Activated CD4-positive, alpha-beta T cell treated with anti-CD3 and anti-CD28 coated beads for 36 hours (primary cell): ENCODE measurements around the gene MYNN. TPM values are rescaled to one million over a fixed set of nuclear protein-coding genes. Genes with fewer than 3 reads are reported as not detected.

Source experiments
- ATAC-seq: fragments of 200-7000 bp; cut with Tn5 transposase; one replicate; pipeline ENCODE4 v1.10.0; 2021; ENCODE audit warnings: mild to moderate bottlenecking, moderate library complexity
- CTCF ChIA-PET: fragments of 350-600 bp; sonication (Branson Sonifier 250); formaldehyde crosslinking; loops from one replicate; lab custom pipeline; 2021; ENCODE audit warnings: antibody characterized with exemption; lab: Charles Lee
- POLR2A ChIA-PET: fragments of 350-600 bp; sonication (Branson Sonifier 250); formaldehyde crosslinking; loops from one replicate; lab custom pipeline; 2021; ENCODE audit warnings: antibody characterized with exemption, inconsistent platforms; lab: Charles Lee
- DNase-seq: peaks from one replicate; pipeline ENCODE4 v3.0.0-alpha.2; 2020
- H3K27ac Mint-ChIP-seq: one replicate; pipeline ENCODE4 v1.8.0; 2021; ENCODE audit warnings: mixed read lengths
- H3K27me3 Mint-ChIP-seq: one replicate; pipeline ENCODE4 v1.8.0; 2021; ENCODE audit warnings: mixed read lengths
- H3K36me3 Mint-ChIP-seq: one replicate; pipeline ENCODE4 v1.8.0; 2021; ENCODE audit warnings: low read depth, mixed read lengths
- H3K4me1 Mint-ChIP-seq: one replicate; pipeline ENCODE4 v1.8.0; 2021; ENCODE audit warnings: mixed read lengths
- H3K4me3 Mint-ChIP-seq: one replicate; pipeline ENCODE4 v1.8.0; 2021; ENCODE audit warnings: mild to moderate bottlenecking, moderate library complexity, mixed read lengths
- H3K9me3 Mint-ChIP-seq: one replicate; pipeline ENCODE4 v1.8.0; 2021; ENCODE audit warnings: low read depth, mixed read lengths
- intact Hi-C, 2 experiments: fragments of 100-400 bp; cut with DNase I in 1 of 2; cut with micrococcal nuclease in 1 of 2; formaldehyde crosslinking; loops; one replicate each; pipeline versions ENCODE4 v1.14.2 to v1.15.1; 2022 to 2024; cut with DNase I, micrococcal nuclease
- total RNA-seq, 2 experiments: library from RNA; stranded (reverse); gene quantifications; one replicate each; pipeline ENCODE4 v1.2.3, GENCODE V29; 2021

MYNN gene
- total RNA-seq, 2 experiments from 2014 or later, result 13.6 to 14.2 TPM

GRCh38 chr3:169774186-169774585 is 990 bp downstream of the MYNN start:
- POLR2A ChIA-PET, result interaction anchor here (0.6 to 0.9 kb wide), 3 partner anchors 10 to 361 kb away, joined by 3 to 6 read pairs (median 4); no protein-coding TSS in a partner anchor

DNA sequence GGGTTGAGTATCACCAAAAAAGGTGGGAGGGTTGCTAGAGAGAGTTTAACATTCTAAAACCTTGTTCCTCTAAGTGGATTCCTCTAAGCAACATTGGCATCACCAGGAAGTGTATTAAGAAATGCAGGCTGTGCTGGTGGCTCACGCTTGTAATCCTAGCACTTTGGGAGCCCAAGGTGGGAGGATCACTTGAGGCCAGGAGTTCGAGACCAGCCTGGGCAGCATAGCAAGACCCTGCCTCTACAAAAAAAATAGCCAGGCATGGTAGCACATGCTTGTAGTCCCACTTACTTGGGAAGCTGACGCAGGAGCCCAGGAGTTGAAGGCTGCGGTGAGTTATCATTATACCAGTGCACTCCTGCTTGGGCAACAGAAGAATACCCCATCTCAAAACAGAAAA is 4.6 kb downstream of the MYNN start:
- Mint-ChIP-seq H3K4me1 (peaks cover 66% of the 10 kb centered on the region), H3K4me3 (no peak overlapping the region), H3K27ac (peak overlapping the region; percentile 13), H3K9me3 (no peaks in the 10 kb centered on the region), H3K36me3 (peaks cover 65% of the 10 kb centered on the region), H3K27me3 (no peaks in the 10 kb centered on the region)
- CTCF ChIA-PET, result no interaction called here
- DNase-seq (no peak), ATAC-seq (no peak)
- POLR2A ChIA-PET, result no interaction called here
- intact Hi-C loops, result loop anchor here in 1 of 2 experiments (10.0 kb wide), 1 partner anchor 577 kb away; the partner anchor contains the start of gene SKIL

More at GRCh38 chr3:169774186-169774585, 990 bp downstream of the MYNN start:
- DNase-seq (no peak), ATAC-seq (no peak)
- H3K36me3 Mint-ChIP-seq, result peaks cover 42% of the 10 kb centered on the region
- peak overlapping the region; percentile 99 for H3K4me3 Mint-ChIP-seq
- intact Hi-C loops, result loop anchor here in 1 of 2 experiments (10.0 kb wide), 1 partner anchor 581 kb away; the partner anchor contains the start of gene SKIL
- H3K27me3 Mint-ChIP-seq, result no peaks in the 10 kb centered on the region
- H3K4me1 Mint-ChIP-seq, result peaks cover 51% of the 10 kb centered on the region
- CTCF ChIA-PET, result interaction anchor here (0.7 to 2.4 kb wide), 2 partner anchors 8 to 40 kb away, joined by 3 to 8 read pairs; no protein-coding TSS in a partner anchor
- peak overlapping the region; percentile 100 for H3K27ac Mint-ChIP-seq
- no peaks in the 10 kb centered on the region for H3K9me3 Mint-ChIP-seq

- no peak overlapping the region for H3K4me3 Mint-ChIP-seq
- POLR2A ChIA-PET, result no interaction called here
- peak; percentile 39 for ATAC-seq
- H3K9me3 Mint-ChIP-seq, result no peaks in the 10 kb centered on the region
- peak overlapping the region; percentile 35 for H3K27ac Mint-ChIP-seq
- no peaks in the 10 kb centered on the region for H3K27me3 Mint-ChIP-seq
- CTCF ChIA-PET, result no interaction called here
- H3K4me1 Mint-ChIP-seq, result peaks cover 44% of the 10 kb centered on the region
- no peak for DNase-seq
- intact Hi-C loops, result no loop called here
- H3K36me3 Mint-ChIP-seq, result peaks cover 58% of the 10 kb centered on the region
Measured at GRCh38 chr3:169780742-169781141, 7.5 kb downstream of the MYNN start.

- H3K4me3 Mint-ChIP-seq, result no peak overlapping the region
- ChIA-PET CTCF (no interaction called here), POLR2A (no interaction called here)
- ATAC-seq, result no peak
- H3K9me3 Mint-ChIP-seq, result no peaks in the 10 kb centered on the region
- no peaks in the 10 kb centered on the region for H3K27me3 Mint-ChIP-seq
- DNase-seq, result no peak
- H3K4me1 Mint-ChIP-seq, result peaks cover 44% of the 10 kb centered on the region
- H3K27ac Mint-ChIP-seq, result peak overlapping the region; percentile 35
- intact Hi-C loops, result no loop called here
- H3K36me3 Mint-ChIP-seq, result peaks cover 59% of the 10 kb centered on the region
Measured at GRCh38 chr3:169781209-169781855, 8.1 kb downstream of the MYNN start.

DNA sequence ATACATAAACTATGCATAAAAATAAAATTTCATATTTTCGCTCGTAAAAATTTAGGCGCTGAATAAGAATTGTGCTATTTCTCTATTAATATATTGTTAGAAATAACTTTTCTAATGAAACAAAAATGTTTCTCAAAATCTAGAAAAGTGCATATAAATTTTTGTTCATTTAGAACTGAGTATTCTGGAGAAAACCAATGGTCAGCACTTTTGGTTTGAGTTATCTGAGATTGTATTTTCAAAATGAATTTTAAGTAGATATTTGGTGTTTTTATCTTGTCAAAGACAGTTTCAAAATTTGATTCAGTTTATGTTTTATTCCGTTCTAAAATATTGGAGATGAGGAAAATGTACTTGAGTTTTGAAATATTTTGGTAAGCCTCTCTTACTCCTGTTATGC is 13.9 kb downstream of the MYNN start:
- peaks cover 35% of the 10 kb centered on the region for H3K36me3 Mint-ChIP-seq

GRCh38 chr3:169787791-169788190 is 14.6 kb downstream of the MYNN start:
- DNase-seq (no peak), ATAC-seq (no peak)
- Mint-ChIP-seq H3K4me3 (no peak overlapping the region), H3K4me1 (peaks cover 11% of the 10 kb centered on the region), H3K36me3 (peaks cover 38% of the 10 kb centered on the region), H3K27me3 (no peaks in the 10 kb centered on the region), H3K27ac (no peak overlapping the region), H3K9me3 (no peaks in the 10 kb centered on the region)
- CTCF ChIA-PET, result no interaction called here
- POLR2A ChIA-PET, result no interaction called here
- intact Hi-C loops, result no loop called here

More for the DNA sequence above, 13.9 kb downstream of the MYNN start:
- ATAC-seq, result no peak
- no peak for DNase-seq
- CTCF ChIA-PET, result no interaction called here
- Mint-ChIP-seq H3K27me3 (no peaks in the 10 kb centered on the region), H3K27ac (no peak overlapping the region), H3K9me3 (no peaks in the 10 kb centered on the region), H3K4me1 (peaks cover 11% of the 10 kb centered on the region), H3K4me3 (no peak overlapping the region)
- POLR2A ChIA-PET, result no interaction called here
- intact Hi-C loops, result no loop called here

- ChIA-PET CTCF (no interaction called here), POLR2A (interaction anchor here (0.5 kb wide), 1 partner anchor 16 kb away, joined by 3 read pairs; no protein-coding TSS in a partner anchor)
- Mint-ChIP-seq H3K4me3 (no peak overlapping the region), H3K27me3 (no peaks in the 10 kb centered on the region), H3K27ac (no peak overlapping the region), H3K4me1 (peaks cover 11% of the 10 kb centered on the region), H3K9me3 (no peaks in the 10 kb centered on the region), H3K36me3 (peaks cover 35% of the 10 kb centered on the region)
- intact Hi-C loops, result no loop called here
- ATAC-seq (no peak), DNase-seq (no peak)
Measured at GRCh38 chr3:169790219-169790618, 17.0 kb downstream of the MYNN start.

GRCh38 chr3:169790687-169791429 is 17.7 kb downstream of the MYNN start:
- intact Hi-C loops, result no loop called here
- Mint-ChIP-seq H3K4me1 (peaks cover 10% of the 10 kb centered on the region), H3K27me3 (no peaks in the 10 kb centered on the region), H3K27ac (no peak overlapping the region), H3K4me3 (no peak overlapping the region), H3K36me3 (peaks cover 31% of the 10 kb centered on the region), H3K9me3 (no peaks in the 10 kb centered on the region)
- DNase-seq, result no peak
- ChIA-PET CTCF (interaction anchor here (0.7 kb wide), 1 partner anchor 201 kb away, joined by 3 read pairs; no protein-coding TSS in a partner anchor), POLR2A (interaction anchor here (0.5 kb wide), 1 partner anchor 15 kb away, joined by 3 read pairs; no protein-coding TSS in a partner anchor)
- ATAC-seq, result no peak

DNA sequence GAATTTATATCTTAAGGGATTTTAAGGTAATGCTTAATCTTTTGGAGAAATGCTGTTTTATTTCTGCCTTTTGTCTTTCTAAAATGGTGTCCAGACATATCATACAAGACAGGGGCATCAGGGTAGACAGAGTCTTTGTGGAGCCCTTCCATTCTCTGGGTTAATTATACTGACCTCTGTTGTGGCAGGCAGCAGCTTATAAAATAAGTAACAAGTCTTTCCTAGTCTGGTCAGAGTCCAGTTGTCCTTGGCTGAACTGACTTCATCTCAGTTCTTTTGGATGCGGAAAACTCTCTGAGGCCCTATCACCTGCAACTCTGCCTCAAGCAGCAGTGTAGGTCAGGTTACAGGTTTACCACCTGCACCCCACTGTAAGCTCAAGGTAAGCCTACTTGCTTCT is 19.2 kb downstream of the MYNN start:
- H3K9me3 Mint-ChIP-seq, result no peaks in the 10 kb centered on the region
- ATAC-seq, result no peak
- H3K4me3 Mint-ChIP-seq, result no peak overlapping the region
- POLR2A ChIA-PET, result no interaction called here
- CTCF ChIA-PET, result no interaction called here
- no peak overlapping the region for H3K27ac Mint-ChIP-seq
- peaks cover 21% of the 10 kb centered on the region for H3K36me3 Mint-ChIP-seq
- intact Hi-C loops, result no loop called here
- no peak for DNase-seq
- peaks cover 5% of the 10 kb centered on the region for H3K4me1 Mint-ChIP-seq
- no peaks in the 10 kb centered on the region for H3K27me3 Mint-ChIP-seq

GRCh38 chr3:169804681-169805080 is 31.5 kb downstream of the MYNN start:
- no peak for ATAC-seq
- H3K4me1 Mint-ChIP-seq, result no peaks in the 10 kb centered on the region
- POLR2A ChIA-PET, result no interaction called here

DNA sequence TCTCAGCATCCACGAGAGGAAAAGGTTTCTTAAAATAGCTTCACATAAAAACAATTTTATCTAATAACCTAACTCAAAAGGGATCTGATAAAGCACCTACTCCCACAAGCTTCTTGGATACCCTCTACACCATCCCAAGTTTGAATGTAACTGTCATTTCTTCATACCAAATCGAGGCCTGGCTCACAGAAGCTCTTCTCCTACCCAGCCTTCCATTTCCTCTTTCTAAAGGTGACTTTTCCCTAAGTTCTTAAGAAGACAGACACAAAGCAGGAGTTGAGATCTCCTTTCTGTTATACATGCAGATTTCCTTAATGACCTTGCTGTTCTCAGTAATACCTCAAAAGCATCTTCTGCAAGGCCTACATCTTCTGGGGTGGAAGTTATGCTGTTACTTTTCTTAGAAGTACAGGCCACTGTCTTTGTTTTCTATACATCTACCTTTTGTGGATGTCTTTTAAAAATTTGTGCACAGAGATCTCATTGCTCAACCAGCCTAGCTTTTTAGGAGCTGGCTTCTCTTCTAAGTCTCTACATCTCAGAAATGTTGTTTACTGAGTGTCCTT is 36.1 kb downstream of the MYNN start:
- no peak for DNase-seq
- ChIA-PET CTCF (interaction anchor here (0.7 kb wide), 1 partner anchor 14 kb away, joined by 3 read pairs; no protein-coding TSS in a partner anchor), POLR2A (interaction anchor here (0.7 kb wide), 1 partner anchor 27 kb away, joined by 3 read pairs; no protein-coding TSS in a partner anchor)
- Mint-ChIP-seq H3K27me3 (no peaks in the 10 kb centered on the region), H3K36me3 (no peaks in the 10 kb centered on the region), H3K4me1 (peaks cover 26% of the 10 kb centered on the region), H3K27ac (no peak overlapping the region), H3K9me3 (no peaks in the 10 kb centered on the region), H3K4me3 (no peak overlapping the region)
- no peak for ATAC-seq
- intact Hi-C loops, result no loop called here

More at GRCh38 chr3:169804681-169805080, 31.5 kb downstream of the MYNN start:
- no peaks in the 10 kb centered on the region for H3K27me3 Mint-ChIP-seq
- intact Hi-C loops, result no loop called here
- no peaks in the 10 kb centered on the region for H3K9me3 Mint-ChIP-seq
- no peak for DNase-seq
- H3K36me3 Mint-ChIP-seq, result no peaks in the 10 kb centered on the region
- H3K27ac Mint-ChIP-seq, result no peak overlapping the region
- CTCF ChIA-PET, result no interaction called here
- H3K4me3 Mint-ChIP-seq, result no peak overlapping the region
